Ovary (tissue), 9 donors: ENCODE results near the gene OR52J3. TPM values are rescaled to one million over a fixed set of nuclear protein-coding genes. Genes with fewer than 3 reads are reported as not detected.
"Not testable (repeated sequence)": the region's sequence is repeated elsewhere in the genome, so short reads cannot be mapped to it uniquely, and the experiment has no call there.

Experiments used
- DNase-seq, 5 donors: peaks; one replicate each; pipeline ENCODE4 v3.0.0-alpha.2; 2019 to 2020
- H3K27ac ChIP-seq, 2 donors: fragments of 200-600 bp; one replicate each; pipeline versions ENCODE4 v1.5.1 to v1.8.0; 2019 to 2022
- H3K27me3 ChIP-seq: fragments of 200-600 bp; one replicate; pipeline ENCODE4 v1.8.0; 2022
- H3K36me3 ChIP-seq: fragments of 200-600 bp; sonication (generic); one replicate; pipeline ENCODE4 v1.5.1; 2019
- H3K4me1 ChIP-seq: one replicate; pipeline ENCODE4 v1.8.1; 2013; ENCODE audit warnings: mild to moderate bottlenecking, moderate library complexity; ENCODE audit not compliant: insufficient read depth
- H3K4me3 ChIP-seq: fragments of 200-600 bp; sonication (generic); one replicate; pipeline ENCODE4 v1.5.1; 2017
- H3K9me3 ChIP-seq, 2 donors: fragments of 200-600 bp in 1 of 2; sonication (generic) in 1 of 2; one replicate each; pipeline versions ENCODE4 v1.5.1 to v1.8.1; 2013 to 2019; ENCODE audit warnings: mild to moderate bottlenecking in 1 of 2, moderate library complexity in 1 of 2
- CTCF ChIP-seq, 3 donors: fragments of 450-650 bp in 2 of 3; fragments of 200-600 bp in 1 of 3; IDR thresholded peaks; one replicate each; pipeline versions ENCODE4 v1.5.1 to v1.8.0; 2016 to 2022; ENCODE audit warnings: antibody characterized with exemption in 3 of 3, mild to moderate bottlenecking in 1 of 3
- EP300 ChIP-seq: sonication (generic); formaldehyde crosslinking; IDR thresholded peaks from one replicate; pipeline ENCODE4 v1.6.1; 2017; ENCODE audit warnings: antibody characterized with exemption
- POLR2A ChIP-seq: fragments of 450-650 bp; IDR thresholded peaks from one replicate; pipeline ENCODE4 v1.6.1; 2017; ENCODE audit warnings: antibody characterized with exemption, mild to moderate bottlenecking, moderate library complexity
- WGBS, 3 donors: extraction: QIAGEN DNeasy Blood & Tissue Kit in 1 of 3; methylation state at CpG; one replicate each; pipeline versions ENCODE4 v1.1.5 to v1.1.7; 2013 to 2017; 5-methylcytosine and 5-hydroxymethylcytosine counted together
- intact Hi-C, 4 donors: fragments of 100-400 bp; cut with DNase I; formaldehyde crosslinking; loops; one replicate each; pipeline versions ENCODE4 v1.11.0 to v1.15.1; 2022 to 2023
- polyA plus RNA-seq, 2 donors: library from polyadenylated mRNA; stranded (reverse); fragments of 200-250 nt in 1 of 2; fragments of 350-450 nt in 1 of 2; fragmentation: Illumina TruSeq in 1 of 2; extraction: RNeasy Lipid Tissue Mini Kit (QIAGEN cat#74804) in 1 of 2; gene quantifications; one replicate each; pipeline ENCODE4 v1.2.3, GENCODE V29; 2013 to 2014
- total RNA-seq, 7 donors: library from RNA; depleted of rRNA in 2 of 7; stranded (reverse); fragments of >200 nt in 2 of 7; fragmentation: NEBNext Ultra II Directional in 3 of 7; extraction: Animal tissue kit (Norgen Biotek cat#: 25700) in 3 of 7; gene quantifications; one replicate each; pipeline versions ENCODE4 v1.1.0 to v1.2.4, GENCODE V29; 2016 to 2023
- donor health status: DM: no; HTN: no; CAD: no; lungs with moderate emphysema.
- donor health status: DM: no; HTN: no; CAD: no.
- donor health status: Bipolar disorder and iron deficiency.
- donor health status: DM: yes; HTN: yes; CAD: no.
- donor health status: DM: no; HTN: no; CAD: no.
- donor health status: DM: yes; HTN: yes; CAD: no.

OR52J3 gene
- total and polyA plus RNA-seq, 9 donors = not detected

GRCh38 chr11:5042091-5042490 lies 4.2 kb upstream of the OR52J3 start:
- no peak for TF ChIP-seq EP300
- TF ChIP-seq CTCF (IDR thresholded peaks at IDR 0.05) = no peak
- no peak for TF ChIP-seq POLR2A
- Histone ChIP-seq H3K9me3 (no peaks in the 10 kb centered on the region), H3K4me3 (no peak overlapping the region), H3K36me3 (no peaks in the 10 kb centered on the region), H3K4me1 (no peaks in the 10 kb centered on the region), H3K27me3 (no peaks in the 10 kb centered on the region), H3K27ac (no peak overlapping the region)
- DNase-seq = no peak
- WGBS, 3 donors = 67 to 95% (median 72%) methylated on average over 3 of the region's 3 CpGs
- intact Hi-C loops = no loop called here

GRCh38 chr11:5043380-5043779 lies 2.9 kb upstream of the OR52J3 start:
- TF ChIP-seq EP300 (no peak), POLR2A (no peak), CTCF (IDR thresholded peaks at IDR 0.05) (no peak)
- intact Hi-C loops = no loop called here
- no peaks in the 10 kb centered on the region for H3K27me3 ChIP-seq
- H3K4me1 ChIP-seq = no peaks in the 10 kb centered on the region
- no peaks in the 10 kb centered on the region for H3K36me3 ChIP-seq
- 60 to 73% (median 70%) methylated on average over 2 of the region's 2 CpGs for WGBS, 3 donors
- H3K4me3 ChIP-seq = no peak overlapping the region
- DNase-seq = no peak
- H3K27ac ChIP-seq = no peak overlapping the region
- H3K9me3 ChIP-seq = no peaks in the 10 kb centered on the region

DNA sequence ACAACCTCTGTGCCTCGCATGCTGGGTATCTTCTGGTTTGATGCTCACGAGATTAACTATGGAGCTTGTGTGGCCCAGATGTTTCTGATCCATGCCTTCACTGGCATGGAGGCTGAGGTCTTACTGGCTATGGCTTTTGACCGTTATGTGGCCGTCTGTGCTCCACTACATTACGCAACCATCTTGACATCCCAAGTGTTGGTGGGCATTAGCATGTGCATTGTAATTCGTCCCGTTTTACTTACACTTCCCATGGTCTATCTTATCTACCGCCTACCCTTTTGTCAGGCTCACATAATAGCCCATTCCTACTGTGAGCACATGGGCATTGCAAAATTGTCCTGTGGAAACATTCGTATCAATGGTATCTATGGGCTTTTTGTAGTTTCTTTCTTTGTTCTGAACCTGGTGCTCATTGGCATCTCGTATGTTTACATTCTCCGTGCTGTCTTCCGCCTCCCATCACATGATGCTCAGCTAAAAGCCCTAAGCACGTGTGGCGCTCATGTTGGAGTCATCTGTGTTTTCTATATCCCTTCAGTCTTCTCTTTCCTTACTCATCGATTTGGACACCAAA lies 516 bp downstream of the OR52J3 start:
- intact Hi-C loops = no loop called here
- DNase-seq = no peak
- Histone ChIP-seq H3K27me3 (no peaks in the 10 kb centered on the region), H3K36me3 (no peaks in the 10 kb centered on the region), H3K9me3 (no peaks in the 10 kb centered on the region), H3K27ac (no peak overlapping the region), H3K4me1 (no peaks in the 10 kb centered on the region), H3K4me3 (no peak overlapping the region)
- TF ChIP-seq EP300 (no peak), CTCF (IDR thresholded peaks at IDR 0.05) (no peak), POLR2A (no peak)
- 84 to 88% (median 87%) methylated on average over 15 of the region's 15 CpGs for WGBS, 3 donors

GRCh38 chr11:5058679-5059078 lies 12.4 kb downstream of the OR52J3 start:
- DNase-seq, H3K9me3 ChIP-seq, H3K27ac ChIP-seq, H3K4me3 ChIP-seq, H3K4me1 ChIP-seq, H3K36me3 ChIP-seq, H3K27me3 ChIP-seq, intact Hi-C loops: not testable (repeated sequence)
- WGBS, 3 donors = 78 to 82% (median 81%) methylated on average over 5 of the region's 5 CpGs

GRCh38 chr11:5059391-5059790 lies 13.1 kb downstream of the OR52J3 start, which contains the start of gene OR52E2:
TSS of gene OR52E2 (minus strand) at chr11:5059627. CDS start at chr11:5059627, 0 bp downstream.
- Histone ChIP-seq H3K27me3 (no peaks in the 10 kb centered on the region), H3K4me1 (no peaks in the 10 kb centered on the region), H3K36me3 (no peaks in the 10 kb centered on the region), H3K27ac (no peak within 1 kb of the TSS), H3K9me3 (no peaks in the 10 kb centered on the region), H3K4me3 (no peak within 1 kb of the TSS)
- intact Hi-C loops = no loop called here
- 80 to 91% (median 89%) methylated on average over 3 of the region's 3 CpGs for WGBS, 3 donors
- TF ChIP-seq POLR2A = no peak
- no peak for TF ChIP-seq EP300
- no peak for TF ChIP-seq CTCF (IDR thresholded peaks at IDR 0.05)
- DNase-seq = no peak
